ENCODE results near the gene NCAPG2.

NCAPG2 gene

GRCh38 chr7:158738841-158739240 lies 34.2 kb upstream of the NCAPG2 start:
- no peak for TF ChIP-seq CTCF (IDR thresholded peaks at IDR 0.05; ENCODE audit: insufficient read depth, low read length, poor library complexity, severe bottlenecking)
- Histone ChIP-seq H3K36me3 (ENCODE audit: control insufficient read depth, insufficient read depth, low read length) (peaks cover 12% of the 10 kb centered on the region), H3K27me3 (replicated peaks; ENCODE audit: control insufficient read depth, insufficient read depth, low read length) (no peaks in the 10 kb centered on the region), H3K4me3 (replicated peaks; ENCODE audit: low read depth, low read length) (no peak overlapping the region)
- no peak for DNase-seq (ENCODE audit: extremely low read depth, insufficient read length)

GRCh38 chr7:158737064-158737695 lies 32.6 kb upstream of the NCAPG2 start:
- no peaks in the 10 kb centered on the region for H3K27me3 ChIP-seq (replicated peaks; ENCODE audit: control insufficient read depth, insufficient read depth, low read length)
- no peak for DNase-seq (ENCODE audit: extremely low read depth, insufficient read length)
- no peak for TF ChIP-seq CTCF (IDR thresholded peaks at IDR 0.05; ENCODE audit: insufficient read depth, low read length, poor library complexity, severe bottlenecking)
- H3K36me3 ChIP-seq (ENCODE audit: control insufficient read depth, insufficient read depth, low read length) = peaks cover 10% of the 10 kb centered on the region
- H3K4me3 ChIP-seq (replicated peaks; ENCODE audit: low read depth, low read length) = no peak overlapping the region

- peaks cover 9% of the 10 kb centered on the region for H3K36me3 ChIP-seq (ENCODE audit: control insufficient read depth, insufficient read depth, low read length)
- no peaks in the 10 kb centered on the region for H3K27me3 ChIP-seq (replicated peaks; ENCODE audit: control insufficient read depth, insufficient read depth, low read length)
- no peak overlapping the region for H3K4me3 ChIP-seq (replicated peaks; ENCODE audit: low read depth, low read length)
- no peak for TF ChIP-seq CTCF (IDR thresholded peaks at IDR 0.05; ENCODE audit: insufficient read depth, low read length, poor library complexity, severe bottlenecking)
- no peak for DNase-seq (ENCODE audit: extremely low read depth, insufficient read length)
Measured at GRCh38 chr7:158735935-158736334, 31.3 kb upstream of the NCAPG2 start.

- H3K4me3 ChIP-seq (replicated peaks; ENCODE audit: low read depth, low read length) = no peak overlapping the region
- H3K36me3 ChIP-seq (ENCODE audit: control insufficient read depth, insufficient read depth, low read length) = peaks cover 7% of the 10 kb centered on the region
- no peak for DNase-seq (ENCODE audit: extremely low read depth, insufficient read length)
- H3K27me3 ChIP-seq (replicated peaks; ENCODE audit: control insufficient read depth, insufficient read depth, low read length) = no peaks in the 10 kb centered on the region
- TF ChIP-seq CTCF (IDR thresholded peaks at IDR 0.05; ENCODE audit: insufficient read depth, low read length, poor library complexity, severe bottlenecking) = no peak
Measured at GRCh38 chr7:158734861-158735260, 30.3 kb upstream of the NCAPG2 start.

GRCh38 chr7:158733775-158734494 lies 29.3 kb upstream of the NCAPG2 start:
- H3K4me3 ChIP-seq (replicated peaks; ENCODE audit: low read depth, low read length) = no peak overlapping the region
- TF ChIP-seq CTCF (IDR thresholded peaks at IDR 0.05; ENCODE audit: insufficient read depth, low read length, poor library complexity, severe bottlenecking) = no peak
- no peak for DNase-seq (ENCODE audit: extremely low read depth, insufficient read length)
- no peaks in the 10 kb centered on the region for H3K27me3 ChIP-seq (replicated peaks; ENCODE audit: control insufficient read depth, insufficient read depth, low read length)
- H3K36me3 ChIP-seq (ENCODE audit: control insufficient read depth, insufficient read depth, low read length) = peaks cover 7% of the 10 kb centered on the region
